Pons (tissue), 1 donor: Measurements from ENCODE around the gene SOX5.
"Not testable (repeated sequence)": the region's sequence is repeated elsewhere in the genome, so short reads cannot be mapped to it uniquely, and the experiment has no call there.

ENCODE experiments used
- DNase-seq: peaks from one replicate; pipeline ENCODE4 v3.0.0-alpha.2; 2016; ENCODE audit warnings: low spot score

The SOX5 gene

GRCh38 chr12:23540572-23540971 is 408.9 kb downstream of the SOX5 start:
- no peak for DNase-seq

GRCh38 chr12:23536293-23536692 is 413.2 kb downstream of the SOX5 start:
- no peak for DNase-seq

- no peak for DNase-seq
These were observed 414.0 kb downstream of the SOX5 start for GRCh38 chr12:23535441-23535840.

- no peak for DNase-seq
These were observed 415.3 kb downstream of the SOX5 start for GRCh38 chr12:23534196-23534595.

- DNase-seq: no peak
These were observed 415.8 kb downstream of the SOX5 start for GRCh38 chr12:23533699-23534098.

GRCh38 chr12:23533265-23533664 is 416.2 kb downstream of the SOX5 start:
- no peak for DNase-seq

GRCh38 chr12:23528316-23528715 is 421.2 kb downstream of the SOX5 start:
- no peak for DNase-seq

GRCh38 chr12:23525450-23526072 is 423.9 kb downstream of the SOX5 start:
- no peak for DNase-seq

GRCh38 chr12:23523339-23523738 is 426.1 kb downstream of the SOX5 start:
- DNase-seq: no peak

GRCh38 chr12:23519444-23519843 is 430.0 kb downstream of the SOX5 start:
- DNase-seq: not testable (repeated sequence)

- DNase-seq: not testable (repeated sequence)
These were observed 433.7 kb downstream of the SOX5 start for GRCh38 chr12:23515785-23516184.

- DNase-seq: no peak
These were observed 439.0 kb downstream of the SOX5 start for GRCh38 chr12:23510484-23510883.

- DNase-seq: not testable (repeated sequence)
These were observed 439.6 kb downstream of the SOX5 start for GRCh38 chr12:23509832-23510231.

- DNase-seq: not testable (repeated sequence)
These were observed 441.7 kb downstream of the SOX5 start for GRCh38 chr12:23507785-23508184.

- DNase-seq: not testable (repeated sequence)
These were observed 443.7 kb downstream of the SOX5 start for GRCh38 chr12:23505736-23506135.

GRCh38 chr12:23504641-23505399 is 444.6 kb downstream of the SOX5 start:
- no peak for DNase-seq

- DNase-seq: no peak
These were observed 445.4 kb downstream of the SOX5 start for GRCh38 chr12:23504043-23504442.

GRCh38 chr12:23503544-23503943 is 445.9 kb downstream of the SOX5 start:
- DNase-seq: no peak

- no peak for DNase-seq
These were observed 447.2 kb downstream of the SOX5 start for GRCh38 chr12:23502259-23502658.

GRCh38 chr12:23495472-23495871 is 454.0 kb downstream of the SOX5 start:
- no peak for DNase-seq

- no peak for DNase-seq
These were observed 455.8 kb downstream of the SOX5 start for GRCh38 chr12:23493672-23494071.

GRCh38 chr12:23491029-23491428 is 458.4 kb downstream of the SOX5 start:
- DNase-seq: not testable (repeated sequence)

- DNase-seq: no peak
These were observed 461.3 kb downstream of the SOX5 start for GRCh38 chr12:23488130-23488529.

GRCh38 chr12:23484238-23484637 is 465.2 kb downstream of the SOX5 start:
- no peak for DNase-seq
